SK-N-SH treated with all-trans-retinoic acid at 6 μM for 48 hours (cell line): Measurements from ENCODE around the gene ZBED4.
A peak's percentile ranks its signal among the peaks of the same experiment; 100 is the strongest.

Experiments
- ATAC-seq: fragments of 200-7000 bp; cut with Tn5 transposase; 3 replicates; pipeline ENCODE4 v1.9.1; 2020; ENCODE audit warnings: mild to moderate bottlenecking, moderate library complexity
- BACH2 ChIP-seq: fragments of 250-450 bp; sonication (Bioruptor Pico); IDR thresholded peaks from 2 replicates; pipeline ENCODE4 v1.9.0; 2021; ENCODE audit warnings: mild to moderate bottlenecking, borderline replicate concordance
- CSDC2 ChIP-seq: fragments of 250-450 bp; sonication (Bioruptor Pico); IDR thresholded peaks from 2 replicates; pipeline ENCODE4 v1.5.0; 2020; ENCODE audit warnings: mild to moderate bottlenecking, moderate library complexity
- CSRNP3 ChIP-seq: fragments of 250-450 bp; sonication (Bioruptor Pico); IDR thresholded peaks from 2 replicates; pipeline ENCODE4 v1.5.1; 2021; ENCODE audit warnings: mild to moderate bottlenecking, moderate library complexity
- ESRRG ChIP-seq: fragments of 250-450 bp; sonication (Bioruptor Pico); IDR thresholded peaks from 2 replicates; pipeline ENCODE4 v1.6.1; 2021; ENCODE audit warnings: mild to moderate bottlenecking
- GLIS3 ChIP-seq: fragments of 250-450 bp; sonication (Bioruptor Pico); IDR thresholded peaks from 2 replicates; pipeline ENCODE4 v1.5.0; 2020; ENCODE audit warnings: mild to moderate bottlenecking, moderate library complexity
- ISL1 ChIP-seq: fragments of 250-450 bp; sonication (Bioruptor Pico); IDR thresholded peaks from 2 replicates; pipeline ENCODE4 v2.1.2; 2022; ENCODE audit warnings: mild to moderate bottlenecking, moderate library complexity
- OSR1 ChIP-seq: fragments of 250-450 bp; sonication (Bioruptor Pico); IDR thresholded peaks from 2 replicates; pipeline ENCODE4 v1.8.0; 2022; ENCODE audit warnings: moderate library complexity, mild to moderate bottlenecking, inconsistent platforms
- PPARA ChIP-seq: fragments of 250-450 bp; sonication (Bioruptor Pico); IDR thresholded peaks from 2 replicates; pipeline ENCODE4 v1.5.0; 2020; ENCODE audit warnings: mild to moderate bottlenecking, borderline replicate concordance
- RARB ChIP-seq: fragments of 250-450 bp; sonication (Bioruptor Pico); IDR thresholded peaks from 2 replicates; pipeline ENCODE4 v1.8.0; 2021; ENCODE audit warnings: mild to moderate bottlenecking, moderate library complexity
- SNAI2 ChIP-seq: fragments of 250-450 bp; sonication (Bioruptor Pico); IDR thresholded peaks from 2 replicates; pipeline ENCODE4 v1.5.0; 2020; ENCODE audit warnings: mild to moderate bottlenecking, moderate library complexity
- TCF4 ChIP-seq: fragments of 250-450 bp; sonication (Bioruptor Pico); IDR thresholded peaks from 2 replicates; pipeline ENCODE4 v1.8.0; 2021; ENCODE audit warnings: mild to moderate bottlenecking, moderate library complexity, borderline replicate concordance
- TOX ChIP-seq: fragments of 250-450 bp; sonication (Bioruptor Pico); IDR thresholded peaks from 2 replicates; pipeline ENCODE4 v1.8.0; 2021; ENCODE audit warnings: mild to moderate bottlenecking, moderate library complexity, borderline replicate concordance
- TSHZ2 ChIP-seq: fragments of 250-450 bp; sonication (Bioruptor Pico); IDR thresholded peaks from 2 replicates; pipeline ENCODE4 v1.5.0; 2020; ENCODE audit warnings: mild to moderate bottlenecking, moderate library complexity
- ZC3H10 ChIP-seq: fragments of 250-450 bp; sonication (Bioruptor Pico); IDR thresholded peaks from 2 replicates; pipeline ENCODE4 v1.5.1; 2021; ENCODE audit warnings: mild to moderate bottlenecking, moderate library complexity
- ZFP3 ChIP-seq: fragments of 250-450 bp; sonication (Bioruptor Pico); IDR thresholded peaks from 2 replicates; pipeline ENCODE4 v1.5.0; 2020; ENCODE audit warnings: mild to moderate bottlenecking, moderate library complexity
- ZFP30 ChIP-seq: fragments of 450-650 bp; formaldehyde crosslinking; IDR thresholded peaks from 2 replicates; pipeline ENCODE4 v1.5.0; 2022; ENCODE audit warnings: mild to moderate bottlenecking, moderate library complexity
- ZNF565 ChIP-seq: fragments of 450-650 bp; formaldehyde crosslinking; conservative IDR thresholded peaks from 2 replicates; pipeline ENCODE4 v1.5.0; 2020; ENCODE audit warnings: low read depth, mild to moderate bottlenecking, moderate library complexity
- ZNF8 ChIP-seq: fragments of 450-650 bp; formaldehyde crosslinking; IDR thresholded peaks from 2 replicates; pipeline ENCODE4 v1.5.0; 2020; ENCODE audit warnings: mild to moderate bottlenecking, moderate library complexity
- TF ChIP-seq, protein P1 (sequence below): fragments of 250-450 bp; sonication (Bioruptor Pico); IDR thresholded peaks from 2 replicates; pipeline ENCODE4 v1.5.1; 2020; ENCODE audit warnings: low read depth, mild to moderate bottlenecking, moderate library complexity
- TF ChIP-seq, protein P2 (sequence below): fragments of 250-450 bp; sonication (Bioruptor Pico); IDR thresholded peaks from 2 replicates; pipeline ENCODE4 v1.8.0; 2020; ENCODE audit warnings: mild to moderate bottlenecking, moderate library complexity, borderline replicate concordance
- TF ChIP-seq, protein P3 (sequence below): fragments of 250-450 bp; sonication (Bioruptor Pico); IDR thresholded peaks from 2 replicates; pipeline ENCODE4 v1.8.0; 2021; ENCODE audit warnings: low read depth, mild to moderate bottlenecking, moderate library complexity, borderline replicate concordance

Gene ZBED4

GRCh38 chr22:49893025-49893424 is 39.4 kb downstream of the ZBED4 start:
- TF ChIP-seq PPARA (CRISPR knock-in tag) (no peak), TOX (CRISPR knock-in tag) (no peak), BACH2 (CRISPR knock-in tag) (no peak), GLIS3 (no peak), ESRRG (CRISPR knock-in tag) (no peak), SNAI2 (CRISPR knock-in tag) (no peak), CSRNP3 (no peak), ISL1 (CRISPR knock-in tag) (no peak), ZFP3 (CRISPR knock-in tag) (no peak), TCF4 (CRISPR knock-in tag) (no peak), ZFP30 (CRISPR knock-in tag) (no peak), OSR1 (CRISPR knock-in tag) (no peak), RARB (CRISPR knock-in tag) (no peak), ZNF8 (CRISPR knock-in tag) (no peak), CSDC2 (no peak), ZNF565 (CRISPR knock-in tag) (no peak)
- TF ChIP-seq, protein P1, sequence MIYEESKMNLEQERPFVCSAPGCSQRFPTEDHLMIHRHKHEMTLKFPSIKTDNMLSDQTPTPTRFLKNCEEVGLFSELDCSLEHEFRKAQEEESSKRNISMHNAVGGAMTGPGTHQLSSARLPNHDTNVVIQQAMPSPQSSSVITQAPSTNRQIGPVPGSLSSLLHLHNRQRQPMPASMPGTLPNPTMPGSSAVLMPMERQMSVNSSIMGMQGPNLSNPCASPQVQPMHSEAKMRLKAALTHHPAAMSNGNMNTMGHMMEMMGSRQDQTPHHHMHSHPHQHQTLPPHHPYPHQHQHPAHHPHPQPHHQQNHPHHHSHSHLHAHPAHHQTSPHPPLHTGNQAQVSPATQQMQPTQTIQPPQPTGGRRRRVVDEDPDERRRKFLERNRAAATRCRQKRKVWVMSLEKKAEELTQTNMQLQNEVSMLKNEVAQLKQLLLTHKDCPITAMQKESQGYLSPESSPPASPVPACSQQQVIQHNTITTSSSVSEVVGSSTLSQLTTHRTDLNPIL (CRISPR knock-in tag) = no peak
- TF ChIP-seq, protein P2, sequence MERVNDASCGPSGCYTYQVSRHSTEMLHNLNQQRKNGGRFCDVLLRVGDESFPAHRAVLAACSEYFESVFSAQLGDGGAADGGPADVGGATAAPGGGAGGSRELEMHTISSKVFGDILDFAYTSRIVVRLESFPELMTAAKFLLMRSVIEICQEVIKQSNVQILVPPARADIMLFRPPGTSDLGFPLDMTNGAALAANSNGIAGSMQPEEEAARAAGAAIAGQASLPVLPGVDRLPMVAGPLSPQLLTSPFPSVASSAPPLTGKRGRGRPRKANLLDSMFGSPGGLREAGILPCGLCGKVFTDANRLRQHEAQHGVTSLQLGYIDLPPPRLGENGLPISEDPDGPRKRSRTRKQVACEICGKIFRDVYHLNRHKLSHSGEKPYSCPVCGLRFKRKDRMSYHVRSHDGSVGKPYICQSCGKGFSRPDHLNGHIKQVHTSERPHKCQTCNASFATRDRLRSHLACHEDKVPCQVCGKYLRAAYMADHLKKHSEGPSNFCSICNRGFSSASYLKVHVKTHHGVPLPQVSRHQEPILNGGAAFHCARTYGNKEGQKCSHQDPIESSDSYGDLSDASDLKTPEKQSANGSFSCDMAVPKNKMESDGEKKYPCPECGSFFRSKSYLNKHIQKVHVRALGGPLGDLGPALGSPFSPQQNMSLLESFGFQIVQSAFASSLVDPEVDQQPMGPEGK (CRISPR knock-in tag) = no peak
- TF ChIP-seq, all 23 proteins: peak for 0
- ATAC-seq = no peak

DNA sequence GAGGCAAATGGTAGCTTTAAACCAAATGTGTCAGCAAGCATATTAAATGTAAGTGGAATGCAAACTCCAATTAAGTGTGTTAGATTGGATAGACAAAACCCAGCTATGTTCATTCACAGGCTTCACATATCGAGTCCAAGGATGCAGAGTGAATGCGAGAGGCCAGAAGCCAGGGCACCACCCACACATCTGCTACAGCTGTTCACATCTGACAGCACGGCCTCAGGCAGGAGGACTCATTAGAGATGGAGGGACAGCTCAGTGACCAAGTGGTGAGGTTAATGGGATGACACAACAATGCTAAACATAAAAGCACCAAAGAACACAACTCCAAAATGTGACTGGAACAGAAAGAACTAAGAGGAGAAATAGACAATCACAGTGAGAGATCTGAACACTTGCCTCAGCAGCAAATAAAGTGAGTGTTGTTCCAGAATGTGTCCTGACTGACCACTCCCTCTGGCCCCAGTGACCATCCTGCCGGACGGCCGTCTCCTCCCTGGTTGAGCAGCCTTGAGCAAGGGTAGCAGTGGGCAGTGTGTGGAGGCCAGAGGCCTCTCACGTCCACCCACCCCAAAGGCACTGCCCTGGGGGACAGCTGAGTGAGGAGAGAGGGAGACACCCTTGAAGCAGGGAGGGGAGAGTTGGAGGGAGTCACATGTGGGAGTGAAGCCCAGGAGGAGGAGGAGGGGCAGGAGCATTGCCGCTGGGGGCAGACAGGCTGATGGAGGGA is 40.8 kb downstream of the ZBED4 start:
- peak; percentile 30; the same call in 2 of the 3 replicates for ATAC-seq
- TF ChIP-seq ZC3H10 (no peak), BACH2 (CRISPR knock-in tag) (no peak), TSHZ2 (no peak), CSRNP3 (no peak), ZFP30 (CRISPR knock-in tag) (no peak), GLIS3 (no peak)
- TF ChIP-seq, protein P3, sequence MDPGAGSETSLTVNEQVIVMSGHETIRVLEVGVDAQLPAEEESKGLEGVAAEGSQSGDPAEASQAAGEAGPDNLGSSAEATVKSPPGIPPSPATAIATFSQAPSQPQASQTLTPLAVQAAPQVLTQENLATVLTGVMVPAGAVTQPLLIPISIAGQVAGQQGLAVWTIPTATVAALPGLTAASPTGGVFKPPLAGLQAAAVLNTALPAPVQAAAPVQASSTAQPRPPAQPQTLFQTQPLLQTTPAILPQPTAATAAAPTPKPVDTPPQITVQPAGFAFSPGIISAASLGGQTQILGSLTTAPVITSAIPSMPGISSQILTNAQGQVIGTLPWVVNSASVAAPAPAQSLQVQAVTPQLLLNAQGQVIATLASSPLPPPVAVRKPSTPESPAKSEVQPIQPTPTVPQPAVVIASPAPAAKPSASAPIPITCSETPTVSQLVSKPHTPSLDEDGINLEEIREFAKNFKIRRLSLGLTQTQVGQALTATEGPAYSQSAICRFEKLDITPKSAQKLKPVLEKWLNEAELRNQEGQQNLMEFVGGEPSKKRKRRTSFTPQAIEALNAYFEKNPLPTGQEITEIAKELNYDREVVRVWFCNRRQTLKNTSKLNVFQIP (CRISPR knock-in tag) = no peak
- TF ChIP-seq, all 23 proteins: peak for 0
